Body of pancreas (tissue), 4 donors: ENCODE results near the gene EPGN.

Experiments
- CTCF ChIP-seq, 7 experiments: fragments of 450-650 bp in 4 of 7; fragments of 200-600 bp in 3 of 7; sonication (generic) in 3 of 7; IDR thresholded peaks; one replicate each; pipeline ENCODE4 v1.5.1; 2016 to 2019; ENCODE audit warnings: antibody characterized with exemption in 7 of 7
- POLR2A ChIP-seq, 3 donors: fragments of 450-650 bp; IDR thresholded peaks; one replicate each; pipeline ENCODE4 v1.6.1; 2016; ENCODE audit warnings: antibody characterized with exemption in 3 of 3, mild to moderate bottlenecking in 2 of 3

- TF ChIP-seq CTCF (IDR thresholded peaks at IDR 0.05) (no peak), POLR2A (IDR thresholded peaks at IDR 0.05) (no peak)
Measured at GRCh38 chr4:74365761-74366160, 57.5 kb downstream of the EPGN start.
